Sigmoid colon (tissue), 7 donors: ENCODE results near the gene MACROD2. TPM values are rescaled to one million over a fixed set of nuclear protein-coding genes. Genes with fewer than 3 reads are reported as not detected.

Experiments
- DNase-seq: peaks from one replicate; pipeline ENCODE4 v3.0.0-alpha.2; 2019
- H3K27ac ChIP-seq, 4 donors: fragments of 200-600 bp; sonication (generic); one replicate each; pipeline ENCODE4 v1.5.1; 2016 to 2019; ENCODE audit warnings: mild to moderate bottlenecking in 1 of 4
- H3K27me3 ChIP-seq, 3 donors: fragments of 200-600 bp; sonication (generic); one replicate each; pipeline ENCODE4 v1.5.1; 2019; ENCODE audit warnings: mild to moderate bottlenecking in 1 of 3
- H3K36me3 ChIP-seq, 4 donors: fragments of 200-600 bp; sonication (generic); one replicate each; pipeline ENCODE4 v1.5.1; 2016 to 2019
- H3K4me1 ChIP-seq, 4 donors: fragments of 200-600 bp; sonication (generic); one replicate each; pipeline ENCODE4 v1.5.1; 2017 to 2019
- H3K4me3 ChIP-seq, 4 donors: fragments of 200-600 bp; sonication (generic); one replicate each; pipeline ENCODE4 v1.5.1; 2017 to 2019; ENCODE audit warnings: mild to moderate bottlenecking in 2 of 4, moderate library complexity in 1 of 4
- H3K9me3 ChIP-seq, 4 donors: fragments of 200-600 bp in 3 of 4; sonication (generic) in 3 of 4; one replicate each; pipeline versions ENCODE4 v1.5.1 to v1.6.1; 2013 to 2019
- CTCF ChIP-seq, 4 experiments: fragments of 450-650 bp in 3 of 4; fragments of 200-600 bp in 1 of 4; IDR thresholded peaks; one replicate each; pipeline ENCODE4 v1.5.1; 2016 to 2019; ENCODE audit warnings: antibody characterized with exemption in 4 of 4, mild to moderate bottlenecking in 3 of 4, moderate library complexity in 2 of 4
- EP300 ChIP-seq, 4 donors: sonication (generic); formaldehyde crosslinking; IDR thresholded peaks; one replicate each; pipeline ENCODE4 v1.6.1; 2017; ENCODE audit warnings: antibody characterized with exemption in 4 of 4
- POLR2A ChIP-seq, 2 donors: fragments of 450-650 bp; IDR thresholded peaks; one replicate each; pipeline ENCODE4 v1.6.1; 2016; ENCODE audit warnings: antibody characterized with exemption in 2 of 2, mild to moderate bottlenecking in 2 of 2, moderate library complexity in 2 of 2
- POLR2AphosphoS5 ChIP-seq, 4 donors: sonication (generic); formaldehyde crosslinking; IDR thresholded peaks; one replicate each; pipeline ENCODE4 v1.6.1; 2017; ENCODE audit warnings: antibody characterized with exemption in 4 of 4
- WGBS, 2 donors: extraction: QIAGEN DNeasy Blood & Tissue Kit; methylation state at CpG; one replicate each; pipeline ENCODE4 v1.1.7; 2013; 5-methylcytosine and 5-hydroxymethylcytosine counted together
- intact Hi-C: fragments of 100-400 bp; cut with DNase I; formaldehyde crosslinking; loops from one replicate; pipeline ENCODE4 v1.15.1; 2023
- polyA plus RNA-seq, 3 donors: library from polyadenylated mRNA; stranded (reverse); fragments of 200-250 nt; gene quantifications; one replicate each; pipeline ENCODE4 v1.2.3, GENCODE V29; 2013
- total RNA-seq, 4 donors: library from RNA; depleted of rRNA; stranded (reverse); fragments of >200 nt; gene quantifications; one replicate each; pipeline ENCODE4 v1.1.0, GENCODE V29; 2016
- donor health status: healthy with polysubstance abuse.
- donor health status: Bipolar disorder and iron deficiency.
- donor health status: healthy.

Gene MACROD2
- total and polyA plus RNA-seq, 7 donors, result 1.2 to 22.4 (median 5.8) TPM

- intact Hi-C loops, result no loop called here
- Histone ChIP-seq H3K4me3 (no peak overlapping the region), H3K9me3 (no peaks in the 10 kb centered on the region), H3K27ac (no peak overlapping the region), H3K36me3 (no peaks in the 10 kb centered on the region), H3K4me1 (no peaks in the 10 kb centered on the region), H3K27me3 (no peaks in the 10 kb centered on the region)
- no peak for DNase-seq
- WGBS, 2 donors, result 56 to 72% methylated on average over 10 of the region's 10 CpGs
- TF ChIP-seq POLR2A (IDR thresholded peaks at IDR 0.05), result no peak
- no peak for TF ChIP-seq EP300 (IDR thresholded peaks at IDR 0.05)
- no peak for TF ChIP-seq CTCF (IDR thresholded peaks at IDR 0.05)
- TF ChIP-seq POLR2AphosphoS5 (IDR thresholded peaks at IDR 0.05), result no peak
Measured at GRCh38 chr20:14790771-14791620, 795.7 kb downstream of the MACROD2 start.

- H3K9me3 ChIP-seq, result no peaks in the 10 kb centered on the region
- WGBS, 2 donors, result 90 to 93% methylated on average over 1 of the region's 1 CpG
- H3K27ac ChIP-seq, result no peak overlapping the region
- no peaks in the 10 kb centered on the region for H3K27me3 ChIP-seq
- TF ChIP-seq CTCF (IDR thresholded peaks at IDR 0.05), result no peak
- H3K4me3 ChIP-seq, result no peak overlapping the region
- DNase-seq, result no peak
- intact Hi-C loops, result no loop called here
- no peaks in the 10 kb centered on the region for H3K4me1 ChIP-seq
- H3K36me3 ChIP-seq, result no peaks in the 10 kb centered on the region
Measured at GRCh38 chr20:14792915-14793314, 797.6 kb downstream of the MACROD2 start.

- H3K27ac ChIP-seq, result no peak overlapping the region
- H3K4me3 ChIP-seq, result no peak overlapping the region
- H3K27me3 ChIP-seq, result no peaks in the 10 kb centered on the region
- intact Hi-C loops, result no loop called here
- DNase-seq, result no peak
- no peak for TF ChIP-seq POLR2AphosphoS5 (IDR thresholded peaks at IDR 0.05)
- H3K4me1 ChIP-seq, result no peaks in the 10 kb centered on the region
- no peaks in the 10 kb centered on the region for H3K9me3 ChIP-seq
- WGBS, 2 donors, result 74 to 76% methylated on average over 5 of the region's 5 CpGs
- no peaks in the 10 kb centered on the region for H3K36me3 ChIP-seq
Measured at GRCh38 chr20:14799545-14800216, 804.4 kb downstream of the MACROD2 start.

GRCh38 chr20:14800707-14801425 lies 805.5 kb downstream of the MACROD2 start:
- intact Hi-C loops, result no loop called here
- TF ChIP-seq EP300 (IDR thresholded peaks at IDR 0.05) (no peak), CTCF (IDR thresholded peaks at IDR 0.05) (no peak), POLR2AphosphoS5 (IDR thresholded peaks at IDR 0.05) (no peak), POLR2A (IDR thresholded peaks at IDR 0.05) (no peak)

More at GRCh38 chr20:14800707-14801425, 805.5 kb downstream of the MACROD2 start:
- Histone ChIP-seq H3K4me1 (no peaks in the 10 kb centered on the region), H3K27ac (no peak overlapping the region), H3K9me3 (no peaks in the 10 kb centered on the region), H3K36me3 (no peaks in the 10 kb centered on the region), H3K27me3 (no peaks in the 10 kb centered on the region), H3K4me3 (no peak overlapping the region)
- 86 to 89% methylated on average over 7 of the region's 7 CpGs for WGBS, 2 donors
- DNase-seq, result no peak
